A673 (cell line): ENCODE results near the gene EMP3. TPM values are rescaled to one million over a fixed set of nuclear protein-coding genes. Genes with fewer than 3 reads are reported as not detected.

Experiments used
- BruUV-seq: library from RNA; stranded (reverse); fragments of 400-500 nt; replicated peaks from 2 replicates; lab custom pipeline; 2021; lab: Mats Ljungman, UMichigan
- CTCF ChIA-PET: fragments of 300-600 bp; sonication (Branson Sonifier 250); formaldehyde crosslinking; loops from one replicate; lab custom pipeline; 2022; ENCODE audit warnings: antibody characterized with exemption; lab: Charles Lee
- POLR2A ChIA-PET: fragments of 300-600 bp; sonication (Branson Sonifier 250); formaldehyde crosslinking; loops from one replicate; lab custom pipeline; 2022; ENCODE audit warnings: antibody characterized with exemption; ENCODE audit not compliant: low non-redundant PET; lab: Charles Lee
- DNase-seq: peaks from one replicate; pipeline ENCODE4 v3.0.0-alpha.2; 2015; ENCODE audit warnings: low spot score
- H3K27ac ChIP-seq: fragments of 200-600 bp; sonication (generic); 2 replicates; pipeline ENCODE4 v1.5.1; 2016; ENCODE audit warnings: mixed run types, low read depth, mild to moderate bottlenecking, mixed read lengths, antibody characterized with exemption, low read length; ENCODE audit not compliant: poor library complexity, severe bottlenecking
- H3K27me3 ChIP-seq: fragments of 200-600 bp; sonication (generic); replicated peaks from 2 replicates; pipeline ENCODE4 v1.6.1; 2017; ENCODE audit warnings: mixed run types, low read depth, mild to moderate bottlenecking, mixed read lengths, antibody characterized with exemption, low read length; ENCODE audit not compliant: insufficient read depth, poor library complexity
- H3K36me3 ChIP-seq: fragments of 200-600 bp; sonication (generic); 2 replicates; pipeline ENCODE4 v1.6.1; 2016; ENCODE audit warnings: mixed run types, mild to moderate bottlenecking, mixed read lengths, antibody characterized with exemption, low read length; ENCODE audit not compliant: insufficient read depth, poor library complexity, severe bottlenecking
- H3K4me1 ChIP-seq: fragments of 200-600 bp; sonication (generic); 2 replicates; pipeline ENCODE4 v1.6.1; 2017; ENCODE audit warnings: mixed run types, mild to moderate bottlenecking, mixed read lengths, antibody characterized with exemption, low read length; ENCODE audit not compliant: insufficient read depth, poor library complexity, severe bottlenecking
- H3K4me3 ChIP-seq: fragments of 200-600 bp; sonication (generic); 2 replicates; pipeline ENCODE4 v1.5.1; 2016; ENCODE audit warnings: low read depth, mixed run types, mild to moderate bottlenecking, mixed read lengths, low read length; ENCODE audit not compliant: poor library complexity, severe bottlenecking
- H3K9me3 ChIP-seq: fragments of 200-600 bp; sonication (generic); 2 replicates; pipeline ENCODE4 v1.6.1; 2016; ENCODE audit warnings: mixed run types, low read depth, mild to moderate bottlenecking, mixed read lengths, antibody characterized with exemption, low read length; ENCODE audit not compliant: poor library complexity, severe bottlenecking
- CTCF ChIP-seq: fragments of 300-800, 200-600 bp; sonication (generic); conservative IDR thresholded peaks from 2 replicates; pipeline ENCODE4 v1.5.1; 2017; ENCODE audit warnings: low read depth, mild to moderate bottlenecking, antibody characterized with exemption, low read length, moderate library complexity, mixed read lengths
- EZH2 ChIP-seq: fragments of 200-600 bp; sonication (generic); IDR thresholded peaks from 2 replicates; pipeline ENCODE4 v1.6.1; 2017; ENCODE audit warnings: borderline replicate concordance, low read depth, mild to moderate bottlenecking, mixed read lengths, antibody characterized with exemption, low read length; ENCODE audit not compliant: poor library complexity, severe bottlenecking
- intact Hi-C: fragments of 100-400 bp; cut with micrococcal nuclease; formaldehyde crosslinking; loops from one replicate; pipeline ENCODE4 v1.10.0; 2022; ENCODE audit not compliant: unreplicated experiment
- total RNA-seq: library from RNA; stranded (reverse); gene quantifications from 2 replicates; pipeline ENCODE4 v1.2.3, GENCODE V29; 2021

Gene EMP3
- total RNA-seq, 1 experiment from 2014 or later: 187 TPM

- intact Hi-C loops: no loop called here
- TF ChIP-seq CTCF (no peak), EZH2 (no peak)
- ChIA-PET POLR2A (no interaction called here), CTCF (interaction anchor here (0.6 kb wide), 1 partner anchor 17 kb away, joined by 4 read pairs; no protein-coding TSS in a partner anchor)
- Histone ChIP-seq H3K4me1 (no peaks in the 10 kb centered on the region), H3K4me3 (no peak overlapping the region), H3K36me3 (no peaks in the 10 kb centered on the region), H3K9me3 (no peaks in the 10 kb centered on the region), H3K27ac (no peak overlapping the region), H3K27me3 (no peaks in the 10 kb centered on the region)
- DNase-seq: no peak
- no TSS peak for BruUV-seq
These were observed 29.1 kb downstream of the EMP3 start for GRCh38 chr19:48354332-48354992.

- no peak for TF ChIP-seq EZH2
- no peak for TF ChIP-seq CTCF
- Histone ChIP-seq H3K4me1 (no peaks in the 10 kb centered on the region), H3K36me3 (no peaks in the 10 kb centered on the region), H3K27ac (no peak overlapping the region), H3K27me3 (no peaks in the 10 kb centered on the region), H3K9me3 (no peaks in the 10 kb centered on the region), H3K4me3 (no peak overlapping the region)
- DNase-seq: no peak
- no TSS peak for BruUV-seq
- ChIA-PET CTCF (no interaction called here), POLR2A (no interaction called here)
- intact Hi-C loops: no loop called here
These were observed 30.1 kb downstream of the EMP3 start for GRCh38 chr19:48355365-48355954.

- intact Hi-C loops: no loop called here
- Histone ChIP-seq H3K27me3 (no peaks in the 10 kb centered on the region), H3K9me3 (no peaks in the 10 kb centered on the region), H3K4me1 (peaks cover 5% of the 10 kb centered on the region), H3K27ac (no peak overlapping the region), H3K4me3 (no peak overlapping the region), H3K36me3 (no peaks in the 10 kb centered on the region)
- no peak for TF ChIP-seq EZH2
- no peak for TF ChIP-seq CTCF
- ChIA-PET CTCF (no interaction called here), POLR2A (no interaction called here)
- BruUV-seq: no TSS peak
- no peak for DNase-seq
These were observed 33.8 kb downstream of the EMP3 start for GRCh38 chr19:48359123-48359522.
